Adrenal gland (tissue), 12 donors: ENCODE measurements around the gene CENPP. TPM values are rescaled to one million over a fixed set of nuclear protein-coding genes. Genes with fewer than 3 reads are reported as not detected.
A peak's percentile ranks its signal among the peaks of the same experiment; 100 is the strongest.

Experiments
- DNase-seq, 7 donors: peaks; one replicate each; pipeline ENCODE4 v3.0.0-alpha.2; 2019 to 2020
- H3K27ac ChIP-seq, 5 donors: fragments of 200-600 bp; sonication (generic) in 4 of 5; 1 replicate in 3 of 5; 2 replicates in 2 of 5; pipeline versions ENCODE4 v1.5.1 to v1.8.0; 2016 to 2020; ENCODE audit warnings: mild to moderate bottlenecking in 1 of 5
- H3K27me3 ChIP-seq: fragments of 200-600 bp; 2 replicates; pipeline ENCODE4 v1.8.0; 2021
- H3K36me3 ChIP-seq, 2 donors: fragments of 200-600 bp; replicated peaks in 1 of 2; 1 replicate in 1 of 2; 2 replicates in 1 of 2; pipeline versions ENCODE4 v1.5.1 to v1.8.0; 2018 to 2022
- H3K4me1 ChIP-seq, 2 donors: fragments of 200-600 bp; replicated peaks in 1 of 2; 1 replicate in 1 of 2; 2 replicates in 1 of 2; pipeline versions ENCODE4 v1.5.1 to v1.8.0; 2018 to 2021
- H3K4me3 ChIP-seq, 4 donors: fragments of 200-600 bp; sonication (generic) in 3 of 4; one replicate each; pipeline ENCODE4 v1.5.1; 2016 to 2018
- H3K9me3 ChIP-seq, 3 donors: fragments of 200-600 bp; sonication (generic) in 1 of 3; replicated peaks in 1 of 3; 1 replicate in 2 of 3; 2 replicates in 1 of 3; pipeline versions ENCODE4 v1.5.1 to v1.8.0; 2016 to 2021
- CTCF ChIP-seq, 6 experiments: fragments of 450-650 bp in 4 of 6; fragments of 200-600 bp in 2 of 6; sonication (generic) in 1 of 6; IDR thresholded peaks; 1 replicate in 5 of 6; 2 replicates in 1 of 6; pipeline versions ENCODE4 v1.5.1 to v1.8.0; 2016 to 2021; ENCODE audit warnings: antibody characterized with exemption in 6 of 6, mild to moderate bottlenecking in 2 of 6, moderate library complexity in 1 of 6
- POLR2A ChIP-seq, 2 donors: fragments of 450-650 bp; IDR thresholded peaks; one replicate each; pipeline ENCODE4 v1.6.1; 2017; ENCODE audit warnings: antibody characterized with exemption in 2 of 2, mild to moderate bottlenecking in 2 of 2, moderate library complexity in 1 of 2
- WGBS, 4 donors: extraction: QIAGEN DNeasy Blood & Tissue Kit in 2 of 4; methylation state at CpG; one replicate each; pipeline versions ENCODE4 v1.1.5 to v1.1.7; 2013 to 2017; 5-methylcytosine and 5-hydroxymethylcytosine counted together
- intact Hi-C, 2 donors: fragments of 100-400 bp; cut with DNase I; formaldehyde crosslinking; loops; one replicate each; pipeline versions ENCODE4 v1.14.1 to v1.15.0; 2022 to 2023
- polyA plus RNA-seq, 3 donors: library from polyadenylated mRNA; stranded (reverse); fragments of 200-250 nt in 2 of 3; fragments of 350-450 nt in 1 of 3; fragmentation: Illumina TruSeq in 1 of 3; extraction: RNeasy Lipid Tissue Mini Kit (QIAGEN cat#74804) in 1 of 3; gene quantifications; one replicate each; pipeline ENCODE4 v1.2.3, GENCODE V29; 2013 to 2014
- total RNA-seq, 9 donors: library from RNA; depleted of rRNA in 4 of 9; stranded (reverse); fragments of >200 nt in 4 of 9; fragments of 120-200 nt in 1 of 9; fragmentation: NEBNext Ultra II Directional in 1 of 9; extraction: Animal tissue kit (Norgen Biotek cat#: 25700) in 1 of 9; gene quantifications; one replicate each; pipeline versions ENCODE4 v1.1.0 to v1.2.4, GENCODE V29; 2013 to 2023
- donor health status: healthy with polysubstance abuse.
- donor health status: Bipolar disorder and iron deficiency.
- donor health status: DM: yes; HTN: yes; CAD: no.
- donor health status: DM: no; HTN: no; CAD: no.
- donor health status: DM: no; HTN: no; CAD: no.
- donor health status: DM: yes; HTN: yes; CAD: no.

Gene CENPP
- total and polyA plus RNA-seq, 12 donors = 1.1 to 14.0 (median 3.1) TPM

GRCh38 chr9:92463984-92464383 lies 138.2 kb downstream of the CENPP start:
- Histone ChIP-seq H3K36me3 (no peaks in the 10 kb centered on the region), H3K4me1 (peaks cover 6 to 10% of the 10 kb centered on the region in 2 donors), H3K27me3 (no peaks in the 10 kb centered on the region), H3K4me3 (no peak overlapping the region), H3K9me3 (no peaks in the 10 kb centered on the region), H3K27ac (peak overlapping the region in 2 of 5 donors; percentile 61 to 75)
- DNase-seq = peak in 2 of 7 donors; percentile 16
- WGBS, 4 donors = 42 to 52% (median 50%) methylated on average over 3 of the region's 3 CpGs
- TF ChIP-seq POLR2A (IDR thresholded peaks at IDR 0.05) (no peak), CTCF (IDR thresholded peaks at IDR 0.05) (no peak)
- intact Hi-C loops = no loop called here

GRCh38 chr9:92467041-92467440 lies 141.3 kb downstream of the CENPP start:
- peaks cover 0 to 4% (median 0%) of the 10 kb centered on the region in 3 donors for H3K9me3 ChIP-seq
- peak in 1 of 7 donors; percentile 8 for DNase-seq
- H3K4me3 ChIP-seq = no peak overlapping the region
- no peaks in the 10 kb centered on the region for H3K36me3 ChIP-seq
- H3K27ac ChIP-seq = no peak overlapping the region
- 69 to 89% (median 84%) methylated on average over 1 of the region's 1 CpG for WGBS, 4 donors
- TF ChIP-seq CTCF (IDR thresholded peaks at IDR 0.05) = no peak
- TF ChIP-seq POLR2A (IDR thresholded peaks at IDR 0.05) = no peak
- no peaks in the 10 kb centered on the region for H3K27me3 ChIP-seq
- intact Hi-C loops = no loop called here
- peaks cover 6 to 10% of the 10 kb centered on the region in 2 donors for H3K4me1 ChIP-seq

GRCh38 chr9:92467511-92467910 lies 141.8 kb downstream of the CENPP start:
- Histone ChIP-seq H3K27me3 (no peaks in the 10 kb centered on the region), H3K9me3 (peaks cover 0 to 4% (median 0%) of the 10 kb centered on the region in 3 donors), H3K36me3 (no peaks in the 10 kb centered on the region), H3K4me3 (no peak overlapping the region), H3K27ac (no peak overlapping the region), H3K4me1 (peaks cover 6 to 10% of the 10 kb centered on the region in 2 donors)
- intact Hi-C loops = no loop called here
- no peak for DNase-seq
- TF ChIP-seq POLR2A (IDR thresholded peaks at IDR 0.05) = no peak
- TF ChIP-seq CTCF (IDR thresholded peaks at IDR 0.05) = no peak
- WGBS, 4 donors = 82 to 91% (median 89%) methylated on average over 2 of the region's 2 CpGs

- no peak for DNase-seq
- Histone ChIP-seq H3K36me3 (no peaks in the 10 kb centered on the region), H3K27ac (no peak overlapping the region), H3K4me1 (peaks cover 6 to 10% of the 10 kb centered on the region in 2 donors), H3K27me3 (no peaks in the 10 kb centered on the region), H3K9me3 (peaks cover 0 to 4% (median 0%) of the 10 kb centered on the region in 3 donors), H3K4me3 (no peak overlapping the region)
- 84 to 98% (median 97%) methylated on average over 2 of the region's 2 CpGs for WGBS, 4 donors
- intact Hi-C loops = no loop called here
- no peak for TF ChIP-seq POLR2A (IDR thresholded peaks at IDR 0.05)
- no peak for TF ChIP-seq CTCF (IDR thresholded peaks at IDR 0.05)
Measured at GRCh38 chr9:92468206-92468605, 142.5 kb downstream of the CENPP start.
